Adipocyte (in vitro differentiated cells): ENCODE results near the gene SORCS1.
A peak's percentile ranks its signal among the peaks of the same experiment; 100 is the strongest.
"Not testable (repeated sequence)": the region's sequence is repeated elsewhere in the genome, so short reads cannot be mapped to it uniquely, and the experiment has no call there.

Source experiments
- DNase-seq: peaks from one replicate; pipeline ENCODE4 v3.0.0-alpha.2; 2015; ENCODE audit warnings: low read depth
- H3K27me3 ChIP-seq: replicated peaks from 2 replicates; pipeline ENCODE4 v1.7.0; 2013; ENCODE audit warnings: mild to moderate bottlenecking, low read length, moderate library complexity; ENCODE audit not compliant: control insufficient read depth, insufficient read depth
- H3K36me3 ChIP-seq: 2 replicates; pipeline ENCODE4 v1.7.0; 2013; ENCODE audit warnings: low read length, mild to moderate bottlenecking, moderate library complexity; ENCODE audit not compliant: control insufficient read depth, insufficient read depth, severe bottlenecking
- H3K4me1 ChIP-seq: 2 replicates; pipeline ENCODE4 v1.7.0; 2013; ENCODE audit warnings: mild to moderate bottlenecking, low read length, moderate library complexity; ENCODE audit not compliant: control insufficient read depth, insufficient read depth
- H3K4me3 ChIP-seq: 2 replicates; pipeline ENCODE4 v1.7.0; 2013; ENCODE audit warnings: mild to moderate bottlenecking, low read length, moderate library complexity
- H3K9ac ChIP-seq: 2 replicates; pipeline ENCODE4 v1.7.0; 2013; ENCODE audit warnings: mild to moderate bottlenecking, low read length, moderate library complexity
- H3K9me3 ChIP-seq: 2 replicates; pipeline ENCODE4 v1.7.0; 2013; ENCODE audit warnings: mild to moderate bottlenecking, low read length, moderate library complexity; ENCODE audit not compliant: control insufficient read depth

The SORCS1 gene

DNA sequence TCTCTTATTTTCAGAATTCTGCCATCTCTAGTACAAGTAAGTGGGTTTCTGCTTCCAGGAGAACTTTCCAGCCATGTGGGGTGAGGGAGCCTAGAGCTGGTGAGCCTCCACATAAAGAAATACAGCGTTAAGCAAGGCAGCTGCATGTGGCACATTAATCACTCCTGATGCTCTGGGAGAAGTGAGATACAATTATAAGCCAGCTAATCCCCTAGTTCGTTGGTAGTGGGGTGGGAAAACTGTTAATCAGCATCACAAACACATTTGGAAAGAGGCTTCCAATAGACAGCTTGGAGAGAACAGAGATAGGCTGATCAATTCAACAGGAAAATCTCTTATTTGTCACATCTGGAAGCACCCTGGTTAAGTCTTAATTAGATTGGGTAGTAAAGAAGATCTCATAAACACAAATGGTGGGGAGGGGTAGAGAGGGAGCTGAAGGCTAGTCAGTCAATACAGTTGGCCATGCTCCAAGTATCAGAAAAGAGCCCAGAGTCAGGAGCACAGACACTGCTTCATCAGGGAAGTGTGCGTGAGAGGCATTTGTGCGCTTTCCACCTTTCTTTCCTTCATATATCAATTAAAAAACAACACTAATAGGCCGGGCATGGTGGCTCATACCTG is 130.6 kb downstream of the SORCS1 start:
- no peaks in the 10 kb centered on the region for H3K36me3 ChIP-seq
- H3K9ac ChIP-seq: no peak overlapping the region
- no peaks in the 10 kb centered on the region for H3K27me3 ChIP-seq
- no peak overlapping the region for H3K4me3 ChIP-seq
- DNase-seq: no peak
- H3K9me3 ChIP-seq: no peaks in the 10 kb centered on the region
- H3K4me1 ChIP-seq: no peaks in the 10 kb centered on the region

DNA sequence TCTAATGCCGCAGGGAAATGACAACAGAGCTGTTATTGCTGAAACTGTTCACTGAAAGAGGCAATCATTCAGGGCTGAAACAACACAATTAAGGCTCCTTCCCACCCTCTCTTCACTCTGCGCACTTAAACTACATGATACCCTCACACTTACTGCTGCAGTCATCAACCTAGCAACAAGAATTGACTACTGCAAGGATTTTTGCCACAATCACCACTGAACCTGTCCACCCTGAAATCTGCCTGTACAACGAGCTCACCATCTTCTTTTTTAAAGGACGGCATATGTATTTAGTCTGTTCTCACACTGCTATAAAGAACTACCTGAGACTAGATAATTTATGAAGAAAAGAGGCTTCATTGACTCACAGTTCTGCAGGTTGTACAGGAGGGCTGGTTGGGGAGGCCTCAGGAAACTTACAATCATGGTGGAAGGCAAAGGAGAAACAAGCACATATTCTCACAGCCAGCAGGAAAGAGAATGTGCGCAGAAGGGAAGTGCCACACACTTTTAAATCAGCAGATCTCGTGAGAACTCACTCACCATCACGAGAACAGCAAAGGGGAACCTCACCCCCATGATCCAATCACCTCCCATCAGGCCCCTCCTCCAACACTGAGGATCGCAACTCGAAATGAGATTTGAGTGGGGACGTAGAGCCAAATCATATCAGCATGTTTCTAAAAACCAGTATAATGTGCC is 131.7 kb downstream of the SORCS1 start:
- Histone ChIP-seq H3K27me3 (no peaks in the 10 kb centered on the region), H3K36me3 (no peaks in the 10 kb centered on the region), H3K4me1 (no peaks in the 10 kb centered on the region), H3K4me3 (no peak overlapping the region), H3K9ac (no peak overlapping the region), H3K9me3 (no peaks in the 10 kb centered on the region)
- DNase-seq: no peak

DNA sequence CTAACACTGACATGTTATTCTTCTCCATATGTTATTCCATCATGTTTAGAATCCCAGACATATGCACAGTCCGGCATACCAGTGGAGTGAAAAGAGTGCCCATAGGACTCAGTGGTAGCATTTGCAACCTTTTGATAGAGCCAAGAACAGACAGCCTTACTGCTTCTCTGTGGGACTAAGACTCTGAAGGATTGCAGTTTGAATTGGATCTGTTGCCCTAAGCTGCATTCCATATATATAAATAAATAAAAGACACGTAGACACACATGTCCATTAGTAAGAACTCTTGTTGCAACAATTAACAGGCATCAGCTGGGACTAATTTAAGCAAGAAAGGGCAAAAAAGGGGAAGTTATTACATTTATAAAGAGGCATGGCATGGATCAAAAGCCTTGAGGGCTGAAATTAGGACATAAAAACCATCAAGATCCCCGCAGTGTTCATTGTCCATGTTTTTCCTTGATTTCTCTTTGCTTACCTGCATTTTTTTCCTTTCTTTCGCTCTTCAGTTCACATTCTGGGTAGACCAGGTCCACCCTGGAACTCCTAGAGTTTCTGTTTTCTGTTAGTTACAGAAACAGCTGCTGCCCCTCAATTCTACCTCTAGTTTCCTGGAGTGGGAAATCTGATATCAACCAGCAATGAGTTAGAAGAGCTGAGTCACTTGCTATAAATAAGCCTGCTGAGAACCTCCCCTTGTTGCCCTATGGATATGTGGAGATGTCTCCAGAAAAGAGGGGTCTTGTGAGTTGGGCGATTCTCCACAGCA is 132.4 kb downstream of the SORCS1 start:
- no peak overlapping the region for H3K4me3 ChIP-seq
- no peaks in the 10 kb centered on the region for H3K4me1 ChIP-seq
- no peaks in the 10 kb centered on the region for H3K9me3 ChIP-seq
- no peaks in the 10 kb centered on the region for H3K36me3 ChIP-seq
- peak; percentile 64 for DNase-seq
- no peak overlapping the region for H3K9ac ChIP-seq
- no peaks in the 10 kb centered on the region for H3K27me3 ChIP-seq

DNA sequence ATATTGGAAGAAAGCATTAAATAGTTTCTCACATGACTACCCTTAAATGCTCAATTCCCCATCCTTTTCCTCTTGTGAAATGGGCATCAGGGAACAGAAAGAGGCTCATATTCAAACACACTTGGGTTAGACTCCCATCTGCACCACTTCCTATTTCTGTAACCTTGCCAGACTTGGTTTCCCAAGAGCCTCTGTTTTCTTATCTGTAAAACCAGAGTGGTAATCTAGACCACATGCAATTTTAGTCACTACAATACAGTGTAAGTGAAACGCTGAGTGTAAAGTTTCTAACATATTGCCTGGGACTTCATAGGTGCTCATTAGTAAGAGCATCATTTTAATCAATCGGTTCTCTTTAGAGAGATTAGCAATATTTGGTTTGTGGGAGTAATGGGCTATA is 136.3 kb downstream of the SORCS1 start:
- H3K4me3 ChIP-seq: no peak overlapping the region
- DNase-seq: no peak
- no peaks in the 10 kb centered on the region for H3K4me1 ChIP-seq
- peaks cover 2% of the 10 kb centered on the region for H3K27me3 ChIP-seq
- no peaks in the 10 kb centered on the region for H3K9me3 ChIP-seq
- no peaks in the 10 kb centered on the region for H3K36me3 ChIP-seq
- no peak overlapping the region for H3K9ac ChIP-seq

DNA sequence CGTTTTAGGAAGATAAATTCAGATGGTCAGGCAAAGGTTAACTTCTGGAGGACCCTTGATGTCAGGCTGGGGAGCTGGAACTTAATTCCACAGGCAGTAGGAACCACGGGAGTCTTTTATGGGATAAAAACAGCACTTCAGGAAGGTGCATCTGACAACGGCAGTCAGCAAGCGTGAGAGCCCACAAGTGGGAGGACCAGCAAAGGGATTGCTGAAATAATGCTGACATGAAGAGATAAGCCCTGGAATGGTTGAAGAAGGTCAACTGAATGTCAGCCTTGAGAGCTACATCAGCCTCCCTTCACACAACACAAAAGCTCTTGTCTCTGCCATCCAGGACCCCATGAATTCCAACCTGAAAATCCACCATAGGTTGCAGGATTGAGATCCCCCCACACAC is 138.8 kb downstream of the SORCS1 start:
- Histone ChIP-seq H3K9ac (no peak overlapping the region), H3K27me3 (peaks cover 2% of the 10 kb centered on the region), H3K4me3 (no peak overlapping the region), H3K4me1 (no peaks in the 10 kb centered on the region), H3K36me3 (no peaks in the 10 kb centered on the region), H3K9me3 (no peaks in the 10 kb centered on the region)
- no peak for DNase-seq

DNA sequence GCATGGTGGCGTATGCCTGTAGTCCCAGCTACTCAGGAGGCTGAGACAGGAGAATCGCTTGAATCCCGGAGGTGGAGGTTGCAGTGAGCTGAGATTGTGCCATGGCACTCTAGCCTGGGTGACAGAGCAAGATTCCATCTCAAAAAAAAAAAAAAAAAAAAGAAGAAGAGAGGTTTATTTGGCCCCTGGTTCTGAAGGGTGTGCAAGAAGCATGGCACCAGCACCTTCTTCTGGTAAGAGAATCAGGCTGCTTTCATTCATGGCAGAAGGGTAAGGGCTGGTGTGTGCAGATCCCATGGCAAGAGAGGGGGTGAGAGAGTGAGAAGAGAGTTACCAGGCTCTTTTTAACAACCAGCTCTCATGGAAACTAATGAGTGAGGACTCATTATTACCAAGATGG is 140.5 kb downstream of the SORCS1 start:
- H3K27me3 ChIP-seq, DNase-seq, H3K4me1 ChIP-seq, H3K9ac ChIP-seq, H3K9me3 ChIP-seq, H3K4me3 ChIP-seq, H3K36me3 ChIP-seq: not testable (repeated sequence)

- no peaks in the 10 kb centered on the region for H3K36me3 ChIP-seq
- peak; percentile 65 for DNase-seq
- no peak overlapping the region for H3K9ac ChIP-seq
- no peak overlapping the region for H3K4me3 ChIP-seq
- H3K4me1 ChIP-seq: no peaks in the 10 kb centered on the region
- H3K9me3 ChIP-seq: no peaks in the 10 kb centered on the region
- H3K27me3 ChIP-seq: peaks cover 2% of the 10 kb centered on the region
Measured at GRCh38 chr10:107022600-107023354, 141.7 kb downstream of the SORCS1 start.

GRCh38 chr10:107019154-107019553 is 145.4 kb downstream of the SORCS1 start:
- no peak for DNase-seq
- Histone ChIP-seq H3K4me3 (no peak overlapping the region), H3K27me3 (no peaks in the 10 kb centered on the region), H3K36me3 (no peaks in the 10 kb centered on the region), H3K9ac (no peak overlapping the region), H3K4me1 (no peaks in the 10 kb centered on the region), H3K9me3 (peaks cover 5% of the 10 kb centered on the region)

DNA sequence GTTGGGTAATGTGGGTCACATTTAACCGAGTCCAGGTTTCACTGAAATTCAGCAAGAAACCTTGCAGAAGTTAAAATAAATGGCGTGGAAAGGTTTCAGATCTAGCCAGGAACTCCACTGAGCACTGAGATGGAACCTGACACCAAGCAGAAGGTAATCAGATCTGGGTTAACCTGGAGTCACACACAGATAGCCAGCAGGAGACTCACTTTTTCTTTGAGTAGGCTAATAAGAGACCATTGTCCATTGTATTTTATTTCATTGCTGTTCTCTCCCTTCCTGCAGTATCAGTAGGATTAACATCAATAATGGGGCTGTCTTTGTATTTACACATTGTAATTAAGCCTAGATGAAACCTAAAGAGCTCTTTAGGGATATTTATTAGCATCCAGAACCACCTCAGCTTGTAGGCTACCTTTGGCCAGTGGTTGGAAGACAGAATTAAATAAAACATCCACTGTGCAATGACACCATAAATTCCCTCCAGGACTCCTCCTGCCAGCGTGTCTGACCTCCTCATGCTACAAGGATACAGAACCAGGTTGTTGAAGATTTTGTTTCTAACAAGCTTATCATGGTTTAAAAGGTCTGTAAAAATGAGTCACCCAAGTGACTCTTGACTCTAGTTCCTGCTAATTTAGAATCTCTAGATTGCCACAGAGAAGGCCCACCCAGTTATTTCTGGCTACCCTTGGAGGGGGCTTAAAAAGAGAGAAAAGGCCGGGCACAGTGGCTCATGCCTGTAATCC is 151.1 kb downstream of the SORCS1 start:
- Histone ChIP-seq H3K4me3 (no peak overlapping the region), H3K9me3 (peaks cover 5% of the 10 kb centered on the region), H3K36me3 (no peaks in the 10 kb centered on the region), H3K9ac (no peak overlapping the region), H3K27me3 (no peaks in the 10 kb centered on the region), H3K4me1 (no peaks in the 10 kb centered on the region)
- DNase-seq: no peak

DNA sequence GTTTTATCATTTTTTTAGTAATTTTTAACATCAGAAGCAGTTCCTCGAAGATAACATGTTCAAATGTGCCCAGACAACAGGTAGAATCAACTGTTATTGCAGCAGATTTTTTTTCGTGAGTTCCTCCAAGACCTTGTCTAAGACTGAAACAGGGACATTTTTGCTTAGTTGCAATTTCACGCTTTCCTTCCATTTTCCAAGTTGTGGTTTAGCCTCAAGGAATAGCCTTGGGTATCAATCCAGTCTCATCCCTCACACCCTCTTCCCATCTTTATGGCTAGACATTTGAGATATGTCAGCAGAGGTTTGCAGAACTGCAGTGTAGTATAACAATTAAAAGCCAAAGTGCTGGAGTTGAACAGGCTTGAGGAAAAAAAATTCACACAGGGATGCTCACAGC is 152.5 kb downstream of the SORCS1 start:
- Histone ChIP-seq H3K27me3 (no peaks in the 10 kb centered on the region), H3K9ac (no peak overlapping the region), H3K4me3 (no peak overlapping the region), H3K9me3 (peaks cover 3% of the 10 kb centered on the region), H3K4me1 (no peaks in the 10 kb centered on the region), H3K36me3 (no peaks in the 10 kb centered on the region)
- no peak for DNase-seq
